Measurements from ENCODE around the gene ILF2.
"Not testable (repeated sequence)": the region's sequence is repeated elsewhere in the genome, so short reads cannot be mapped to it uniquely, and the experiment has no call there.

Gene ILF2

DNA sequence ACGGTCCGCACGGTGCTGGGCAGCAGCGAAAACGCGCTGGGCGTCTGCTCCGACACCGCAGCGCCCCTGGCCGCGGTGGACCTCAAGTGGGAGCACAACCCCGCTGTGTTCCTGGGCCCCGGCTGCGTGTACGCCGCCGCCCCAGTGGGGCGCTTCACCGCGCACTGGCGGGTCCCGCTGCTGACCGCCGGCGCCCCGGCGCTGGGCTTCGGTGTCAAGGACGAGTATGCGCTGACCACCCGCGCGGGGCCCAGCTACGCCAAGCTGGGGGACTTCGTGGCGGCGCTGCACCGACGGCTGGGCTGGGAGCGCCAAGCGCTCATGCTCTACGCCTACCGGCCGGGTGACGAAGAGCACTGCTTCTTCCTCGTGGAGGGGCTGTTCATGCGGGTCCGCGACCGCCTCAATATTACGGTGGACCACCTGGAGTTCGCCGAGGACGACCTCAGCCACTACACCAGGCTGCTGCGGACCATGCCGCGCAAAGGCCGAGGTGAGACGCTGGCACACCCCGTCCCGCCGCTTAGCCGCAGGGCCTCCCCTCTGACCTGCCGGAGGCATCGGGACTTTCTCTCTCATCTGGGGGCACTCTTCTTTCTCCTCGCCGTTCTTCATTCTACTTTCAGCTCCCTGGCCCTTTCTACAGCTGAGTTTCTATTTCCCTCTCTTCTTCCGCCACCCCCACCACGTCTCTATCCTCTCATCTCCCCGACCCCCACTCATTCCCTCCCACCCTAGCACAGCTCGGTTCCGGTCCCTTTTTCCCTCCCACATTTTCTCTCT is 8.7 kb upstream of the ILF2 start:
- DNase-seq (ENCODE audit: low spot score) = no peak

DNA sequence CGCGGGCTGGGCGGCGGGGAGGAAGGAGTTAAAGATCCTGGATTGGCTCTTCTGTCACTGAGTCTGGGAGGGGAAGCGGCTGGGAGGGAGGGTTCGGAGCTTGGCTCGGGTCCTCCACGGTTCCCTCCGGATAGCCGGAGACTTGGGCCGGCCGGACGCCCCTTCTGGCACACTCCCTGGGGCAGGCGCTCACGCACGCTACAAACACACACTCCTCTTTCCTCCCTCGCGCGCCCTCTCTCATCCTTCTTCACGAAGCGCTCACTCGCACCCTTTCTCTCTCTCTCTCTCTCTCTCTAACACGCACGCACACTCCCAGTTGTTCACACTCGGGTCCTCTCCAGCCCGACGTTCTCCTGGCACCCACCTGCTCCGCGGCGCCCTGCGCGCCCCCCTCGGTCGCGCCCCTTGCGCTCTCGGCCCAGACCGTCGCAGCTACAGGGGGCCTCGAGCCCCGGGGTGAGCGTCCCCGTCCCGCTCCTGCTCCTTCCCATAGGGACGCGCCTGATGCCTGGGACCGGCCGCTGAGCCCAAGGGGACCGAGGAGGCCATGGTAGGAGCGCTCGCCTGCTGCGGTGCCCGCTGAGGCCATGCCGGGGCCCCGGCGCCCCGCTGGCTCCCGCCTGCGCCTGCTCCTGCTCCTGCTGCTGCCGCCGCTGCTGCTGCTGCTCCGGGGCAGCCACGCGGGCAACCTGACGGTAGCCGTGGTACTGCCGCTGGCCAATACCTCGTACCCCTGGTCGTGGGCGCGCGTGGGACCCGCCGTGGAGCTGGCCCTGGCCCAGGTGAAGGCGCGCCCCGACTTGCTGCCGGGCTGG is 7.9 kb upstream of the ILF2 start, which contains the start of gene NPR1:
TSS of gene NPR1 (plus strand) at position 170 of the 818 bp plus-strand sequence. CDS start at position 591, 421 bp downstream.
- peak; percentile 77 for DNase-seq (ENCODE audit: low spot score)

DNA sequence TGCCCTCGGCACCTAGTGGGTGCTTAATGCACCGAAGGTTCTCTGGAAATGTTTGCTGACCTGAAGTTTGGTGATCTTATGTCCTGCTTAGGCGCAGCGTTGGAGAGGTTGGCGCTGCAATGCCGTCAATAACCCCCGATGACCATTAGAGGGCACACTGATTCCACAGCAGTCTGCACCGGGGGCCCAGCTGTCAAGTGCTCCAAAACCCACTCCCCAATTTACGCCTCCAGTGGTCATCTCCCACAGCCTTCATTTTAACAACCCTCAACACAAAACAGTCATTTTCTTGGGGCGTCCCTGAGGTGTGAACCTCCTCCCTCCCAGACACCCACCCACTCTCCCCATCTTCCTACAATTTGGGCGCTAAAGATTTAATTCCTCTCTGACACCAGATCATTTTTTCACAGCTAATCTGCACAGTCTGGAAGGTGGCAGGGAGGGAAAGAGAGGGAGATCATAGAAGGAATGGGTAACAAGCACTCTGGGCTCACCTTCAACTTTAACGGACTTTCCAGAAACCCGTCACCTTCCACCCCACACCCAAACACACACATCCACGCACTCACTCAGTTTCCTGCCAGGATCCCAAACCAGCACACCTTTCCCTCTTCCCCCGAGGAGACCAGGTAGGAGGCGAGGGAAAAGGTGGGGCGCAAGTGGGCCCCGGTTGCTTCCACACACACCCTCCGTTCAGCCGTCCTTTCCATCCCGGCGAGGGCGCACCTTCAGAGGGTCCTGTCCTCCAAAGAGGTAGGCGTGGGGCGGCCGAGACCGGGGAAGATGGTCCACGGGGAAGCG is 7.1 kb upstream of the ILF2 start:
- DNase-seq (ENCODE audit: low spot score) = peak; percentile 74

DNA sequence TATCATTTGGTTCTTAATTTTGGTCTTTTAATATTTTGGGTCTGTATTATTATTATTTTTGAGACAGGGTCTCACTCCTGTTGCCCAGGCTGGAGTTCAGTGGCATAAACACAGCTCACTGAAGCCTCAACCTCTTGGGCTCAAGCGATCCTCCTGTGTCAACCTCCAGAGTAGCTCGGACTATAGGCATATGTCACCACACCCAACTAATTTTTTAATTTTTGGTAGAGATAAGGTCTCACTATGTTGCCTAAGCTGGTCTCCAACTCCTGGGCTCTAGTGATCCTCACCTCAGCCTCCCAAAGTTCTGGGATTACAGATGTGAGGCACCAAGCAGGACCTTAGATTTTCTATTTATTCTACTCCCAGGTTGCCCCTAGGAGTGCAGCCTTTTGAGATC is 2.7 kb upstream of the ILF2 start:
- DNase-seq (ENCODE audit: low spot score) = no peak

DNA sequence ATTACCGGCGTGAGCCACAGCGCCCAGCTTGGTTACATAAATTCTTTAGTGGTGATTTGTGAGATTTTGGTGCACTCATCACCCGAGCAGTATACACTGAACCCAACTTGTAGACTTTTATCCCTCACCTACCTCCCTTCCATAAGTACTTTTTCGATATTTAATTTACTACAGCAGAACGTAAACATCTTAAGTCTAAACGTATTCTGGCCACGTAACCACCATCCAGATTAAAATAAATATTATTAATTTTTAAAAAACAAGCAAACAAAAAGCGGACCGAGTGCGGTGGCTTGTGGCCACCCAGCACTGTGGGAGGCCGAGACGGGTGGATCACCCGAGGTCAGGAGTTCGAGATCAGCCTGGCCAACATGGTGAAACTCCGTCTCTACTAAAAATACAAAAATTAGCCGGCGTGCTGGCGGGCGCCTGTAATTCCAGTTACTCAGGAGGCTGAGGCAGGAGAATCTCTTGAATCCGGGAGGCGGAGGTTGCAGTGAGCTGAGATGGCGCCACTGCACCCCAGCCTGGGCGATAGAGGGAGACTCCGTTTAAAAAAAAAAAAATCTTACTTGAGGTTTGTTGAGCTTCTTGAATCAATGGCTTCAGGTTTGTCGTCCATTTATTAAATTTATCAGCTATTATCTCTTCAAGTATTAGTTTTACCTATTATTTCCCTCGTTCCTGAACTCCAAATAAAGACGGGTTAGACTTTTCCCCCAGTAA is 998 bp upstream of the ILF2 start:
- not testable (repeated sequence) for DNase-seq (ENCODE audit: low spot score)

DNA sequence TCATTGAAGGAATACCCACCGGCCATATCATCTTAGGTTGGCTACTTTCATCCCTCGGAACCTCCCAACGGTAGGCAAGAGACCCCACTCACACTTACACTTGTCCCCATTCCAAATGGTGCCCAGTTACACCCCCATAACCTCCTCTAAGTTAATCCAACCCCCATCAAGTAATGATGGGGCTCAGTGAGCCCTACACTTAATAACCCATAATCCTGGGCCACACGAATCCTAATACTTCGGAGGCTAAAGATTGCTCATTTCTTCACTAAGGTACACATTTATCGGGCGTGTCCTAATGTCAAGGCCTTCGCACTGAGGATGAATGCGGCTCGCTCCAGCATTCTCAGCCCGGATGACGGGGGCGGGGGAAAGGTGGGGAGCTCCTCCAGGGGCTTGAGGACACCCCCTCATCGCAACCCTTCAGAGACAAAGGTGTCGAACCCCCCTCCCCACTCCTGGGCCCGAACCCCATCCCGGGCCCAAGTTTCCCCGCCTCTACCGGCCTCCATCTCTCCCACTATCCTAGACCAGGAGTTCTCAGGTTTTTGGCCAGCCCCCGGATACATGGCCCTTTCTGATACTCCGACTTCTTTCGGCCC is 435 bp downstream of the ILF2 start:
- DNase-seq (ENCODE audit: low spot score) = no peak

DNA sequence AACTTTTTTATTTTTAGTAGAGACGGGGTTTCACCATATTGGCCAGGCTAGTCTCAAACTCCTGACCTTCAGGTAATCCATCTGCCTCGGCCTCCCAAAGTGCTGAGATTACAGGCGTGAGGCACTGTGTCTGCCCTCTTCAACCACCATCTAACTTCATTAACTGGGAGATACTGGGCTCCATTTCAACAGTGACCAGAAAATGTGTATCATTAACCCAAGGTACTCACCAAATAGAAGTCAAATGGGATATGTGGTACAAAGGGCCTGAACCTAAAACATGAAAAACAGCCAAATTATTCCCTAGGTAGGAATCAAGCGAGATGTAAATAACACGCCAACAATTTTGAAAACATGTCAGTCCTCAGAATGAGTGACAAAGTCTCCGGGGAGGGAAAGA is 1.2 kb downstream of the ILF2 start:
- no peak for DNase-seq (ENCODE audit: low spot score)

DNA sequence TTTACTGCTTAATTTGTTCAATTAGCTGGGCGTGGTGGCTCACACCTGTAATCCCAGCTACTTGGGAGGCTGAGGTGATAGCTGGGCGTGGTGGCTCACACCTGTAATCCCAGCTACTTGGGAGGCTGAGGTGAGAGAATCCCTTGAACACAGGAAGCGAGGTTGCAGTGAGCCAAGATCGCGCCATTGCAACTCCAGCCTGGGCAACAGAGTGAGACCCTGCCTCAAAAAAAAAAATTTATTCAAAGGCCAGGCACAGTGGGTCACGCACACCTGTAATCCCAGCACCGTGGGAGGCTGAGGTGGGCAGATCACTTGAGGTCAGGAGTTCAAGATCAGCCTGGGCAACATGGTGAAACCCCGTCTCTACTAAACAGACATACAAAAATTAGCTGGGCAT is 2.1 kb downstream of the ILF2 start:
- not testable (repeated sequence) for DNase-seq (ENCODE audit: low spot score)

DNA sequence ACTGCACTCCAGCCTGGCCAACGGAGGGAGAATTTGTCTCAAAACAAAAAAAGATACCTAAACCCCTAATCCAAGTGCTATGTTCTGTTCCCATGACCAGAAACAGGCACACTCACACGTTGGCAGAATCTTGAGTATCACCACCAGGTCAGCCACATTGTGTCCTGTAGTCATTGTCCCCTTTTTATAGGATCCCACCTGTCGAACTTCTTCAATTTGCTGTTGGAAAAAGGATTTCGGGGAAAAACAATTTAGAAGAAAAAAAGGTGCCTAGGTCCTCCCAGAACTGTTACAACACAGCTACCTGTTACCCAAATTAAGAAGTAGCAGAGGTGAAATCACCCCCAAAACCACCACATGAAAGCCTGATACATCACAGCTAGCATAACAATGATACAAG is 3.4 kb downstream of the ILF2 start:
- no peak for DNase-seq (ENCODE audit: low spot score)

DNA sequence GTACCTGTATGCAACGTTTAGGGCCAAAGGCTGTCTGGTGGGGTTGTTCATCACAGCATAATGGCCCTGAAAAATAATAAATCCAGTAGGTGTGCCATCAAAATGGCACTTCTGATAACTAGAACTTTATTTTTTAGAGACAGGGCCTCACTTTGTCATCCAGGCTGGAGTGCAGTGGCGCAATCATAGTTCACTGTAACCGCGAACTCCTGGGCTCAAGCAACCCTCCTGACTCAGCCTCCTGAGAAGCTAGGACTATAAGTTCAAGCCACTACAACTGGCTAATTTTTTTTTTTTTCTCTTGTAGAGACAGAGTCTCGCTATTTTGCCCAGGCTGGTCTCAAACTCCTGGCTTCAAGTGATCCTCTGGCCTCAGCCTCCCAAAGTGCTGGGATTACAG is 7.6 kb downstream of the ILF2 start:
- DNase-seq (ENCODE audit: low spot score) = no peak

DNA sequence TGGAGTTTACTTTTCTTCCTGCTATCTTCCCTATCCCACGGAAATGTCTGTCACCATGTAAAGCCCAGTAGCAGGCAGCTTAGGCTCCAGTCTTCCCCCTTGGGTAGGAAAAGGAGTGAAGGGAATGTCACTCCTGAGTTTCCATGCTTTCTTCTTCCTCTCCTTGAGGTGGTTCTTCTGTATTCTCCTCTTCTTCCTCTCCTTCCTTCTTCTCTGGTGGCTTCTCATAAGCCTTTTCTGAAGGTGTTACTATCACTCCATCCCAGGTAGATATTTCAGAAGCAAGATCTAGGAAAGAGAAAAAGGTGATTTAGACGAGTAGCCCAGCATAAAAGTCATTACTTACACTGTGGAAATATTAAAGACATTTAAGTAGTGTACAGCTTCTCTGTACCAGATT is 8.5 kb downstream of the ILF2 start:
- no peak for DNase-seq (ENCODE audit: low spot score)

DNA sequence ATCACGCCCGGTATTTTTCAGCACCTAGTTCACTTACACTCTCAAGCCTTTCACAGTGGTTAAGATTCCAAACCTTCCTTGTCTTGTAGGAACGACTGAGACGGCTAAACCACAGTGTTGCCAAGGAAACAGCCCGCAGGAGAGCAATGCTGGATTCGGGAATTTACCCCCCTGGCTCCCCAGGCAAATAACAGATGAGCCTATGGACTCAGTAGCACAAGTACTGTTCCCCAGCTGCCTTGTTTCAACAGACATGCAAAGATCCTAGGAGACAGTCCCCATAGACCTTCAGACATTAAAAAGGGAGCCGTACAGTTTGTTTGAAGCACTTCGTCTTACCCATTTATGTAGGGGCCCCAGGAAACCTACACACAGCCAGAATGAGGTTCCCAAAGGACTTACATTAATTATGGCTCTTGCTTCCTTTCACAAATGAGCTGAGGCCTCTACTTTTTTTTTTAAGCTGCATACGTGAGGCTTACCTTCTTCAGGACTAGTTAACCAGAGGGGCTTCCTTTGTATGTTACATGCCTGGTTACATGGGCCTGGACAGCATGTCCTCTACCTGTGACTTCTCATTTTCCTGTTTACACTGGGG is 9.6 kb downstream of the ILF2 start:
- DNase-seq (ENCODE audit: low spot score) = no peak

DNA sequence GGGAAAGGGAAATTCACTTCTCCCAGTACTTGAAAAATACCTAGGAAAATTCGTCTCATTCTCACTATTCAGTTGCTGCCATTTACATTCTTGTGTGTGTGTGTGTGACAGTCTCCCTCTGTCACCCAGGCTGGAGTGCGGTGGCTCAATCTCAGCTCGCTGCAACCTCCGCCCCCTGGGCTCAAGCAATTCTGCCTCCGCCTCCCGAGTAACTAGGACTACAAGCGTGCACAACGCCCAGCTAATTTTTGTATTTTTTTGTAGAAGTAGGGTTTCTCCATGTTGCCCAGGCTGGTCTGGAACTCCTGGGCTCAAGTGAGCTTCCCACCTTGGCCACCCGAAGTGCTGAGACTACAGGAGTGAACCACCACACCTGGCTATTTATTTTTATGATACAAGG is 11.1 kb downstream of the ILF2 start:
- no peak for DNase-seq (ENCODE audit: low spot score)

DNA sequence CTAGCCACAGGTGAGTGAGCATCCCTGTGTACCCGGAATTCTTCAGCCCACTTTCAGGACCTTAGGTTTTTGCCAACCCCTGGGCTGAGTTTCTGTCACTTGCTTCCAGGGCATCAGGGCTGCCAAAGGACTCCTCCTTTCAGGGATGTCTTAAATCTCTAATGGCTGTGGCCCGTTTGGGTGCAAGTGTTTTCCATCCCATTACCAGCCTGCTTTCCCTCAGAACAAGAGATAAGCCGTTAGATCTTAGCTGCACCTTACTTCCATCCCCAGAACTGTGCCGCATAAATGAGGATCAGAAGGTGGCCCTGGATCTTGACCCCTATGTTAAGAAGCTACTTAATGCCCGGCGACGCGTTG is 11.6 kb downstream of the ILF2 start:
- DNase-seq (ENCODE audit: low spot score) = no peak

DNA sequence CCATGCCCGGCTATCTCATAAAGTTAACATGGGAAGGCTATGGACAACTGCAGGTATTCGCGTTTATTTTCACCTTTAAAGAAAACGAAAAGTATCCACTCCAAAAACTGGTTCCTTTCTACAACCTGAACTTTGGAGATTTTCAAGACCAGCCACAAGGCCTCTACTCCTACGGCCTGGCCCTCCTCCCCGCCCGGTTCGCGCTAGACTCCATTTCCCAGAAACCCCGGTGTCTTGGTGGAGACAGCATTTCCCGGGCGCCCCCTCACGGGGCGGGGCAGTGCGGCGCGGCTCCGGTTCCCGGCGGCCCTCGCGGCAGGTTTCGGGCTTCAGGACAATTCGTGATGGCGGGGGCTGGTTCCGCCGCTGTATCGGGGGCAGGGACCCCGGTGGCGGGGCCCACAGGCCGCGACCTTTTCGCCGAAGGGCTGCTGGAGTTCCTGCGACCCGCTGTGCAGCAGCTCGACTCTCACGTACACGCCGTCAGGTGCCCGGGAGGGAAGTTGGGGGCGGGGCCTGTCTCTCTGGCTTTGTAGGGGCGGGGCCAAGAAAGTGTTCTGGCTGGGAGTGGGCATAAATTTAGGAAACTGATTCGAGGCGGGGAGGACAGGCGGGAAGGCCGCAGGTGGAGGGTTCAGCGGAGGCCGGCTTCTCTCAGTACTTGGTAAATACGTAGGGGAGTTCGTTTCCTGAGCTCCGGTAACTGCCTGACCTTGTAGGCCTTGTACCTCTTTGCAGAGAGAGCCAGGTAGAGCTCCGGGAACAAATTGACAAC is 12.2 kb downstream of the ILF2 start, which contains the start of gene SNAPIN:
TSS of gene SNAPIN (plus strand) at position 304 of the 775 bp plus-strand sequence. CDS start at position 345, 41 bp downstream.
- peak; percentile 94 for DNase-seq (ENCODE audit: low spot score)

DNA sequence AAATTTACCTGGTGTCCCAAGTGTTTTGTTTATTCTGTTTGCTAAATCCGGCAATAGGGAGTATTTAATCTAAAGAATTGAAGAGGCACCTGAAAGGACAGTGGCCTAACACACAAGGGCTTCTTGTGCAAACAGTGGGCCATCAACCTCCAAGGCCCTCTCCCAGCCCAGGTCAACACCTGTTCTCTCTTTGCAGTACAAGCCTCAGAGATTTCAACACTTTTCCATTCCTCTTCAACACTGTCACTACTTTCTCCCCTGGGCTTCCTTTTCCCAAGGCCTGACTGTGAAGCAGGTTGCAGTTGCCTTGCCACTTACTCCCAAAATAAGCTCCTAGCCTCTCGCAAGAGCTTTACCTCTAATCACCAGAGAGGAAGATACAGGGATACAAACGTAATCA is 15.5 kb downstream of the ILF2 start:
- DNase-seq (ENCODE audit: low spot score) = no peak

DNA sequence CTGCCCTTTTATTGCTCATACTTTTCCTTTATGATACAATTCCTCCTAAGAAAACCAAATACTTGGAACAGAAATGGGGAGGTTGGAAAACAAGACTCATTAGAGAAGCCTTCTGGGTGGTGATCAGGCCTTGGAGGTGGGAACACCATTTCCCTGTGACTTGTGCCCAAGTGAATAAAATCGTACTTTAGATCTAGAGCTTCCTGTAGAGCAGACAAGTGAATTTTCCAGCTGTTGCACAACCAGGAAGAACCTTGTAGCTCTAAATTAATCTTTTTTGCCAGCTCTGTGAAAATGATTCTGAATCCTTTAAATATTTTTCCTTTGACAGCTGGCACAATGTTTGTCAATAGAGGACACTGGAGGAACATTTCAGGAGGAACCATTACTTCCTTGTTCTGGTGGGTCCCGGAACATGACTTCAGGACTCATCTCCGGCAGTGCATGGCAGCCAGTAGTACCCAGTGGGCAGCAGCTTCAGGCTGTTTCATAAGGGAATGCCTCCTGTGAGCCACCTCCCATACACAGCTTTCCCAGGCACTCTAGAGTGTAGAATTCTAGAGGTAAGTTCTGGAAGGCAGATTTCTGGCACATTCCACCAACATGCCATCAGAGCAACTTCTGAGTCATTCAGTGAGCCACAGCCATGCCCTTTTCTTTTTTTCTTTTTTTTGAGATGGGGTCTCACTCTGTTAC is 17.8 kb downstream of the ILF2 start:
- DNase-seq (ENCODE audit: low spot score) = no peak

DNA sequence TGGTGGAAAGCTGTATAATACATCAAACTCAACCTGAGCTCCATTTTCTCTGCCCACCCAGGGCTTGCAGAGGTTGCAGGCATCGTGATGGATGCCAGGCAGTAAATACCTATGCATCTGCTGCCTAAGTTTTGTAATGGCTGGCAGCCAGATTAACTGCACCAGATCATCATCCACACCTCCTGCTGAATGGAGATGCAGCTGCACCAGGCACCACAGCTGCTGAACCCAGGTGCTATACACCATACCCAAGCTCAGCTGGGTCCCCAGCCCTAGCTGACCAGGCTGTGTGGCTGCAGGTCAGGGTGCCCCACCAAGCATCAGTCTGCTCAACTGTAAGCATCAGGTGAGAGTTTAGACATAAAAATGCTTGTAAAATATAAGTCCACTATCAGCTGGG is 19.0 kb downstream of the ILF2 start:
- DNase-seq (ENCODE audit: low spot score) = no peak

DNA sequence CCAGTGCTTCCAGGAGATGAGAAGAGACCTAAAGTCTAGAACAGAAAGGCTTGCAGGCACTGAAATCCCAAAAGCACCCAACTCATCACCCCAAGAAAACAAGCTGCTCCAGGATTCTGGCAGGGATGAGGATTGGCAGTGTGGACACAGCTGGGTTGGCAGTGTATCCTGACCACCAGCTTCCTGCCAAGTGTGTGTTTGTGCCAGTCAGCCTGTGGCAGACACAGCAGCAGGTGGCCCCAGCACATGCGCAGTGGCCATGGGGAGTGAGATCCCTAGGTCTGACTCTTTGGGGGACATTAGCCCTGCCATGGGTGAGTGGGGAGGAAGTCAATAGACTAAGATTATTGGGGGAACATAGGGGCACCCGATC is 20.9 kb downstream of the ILF2 start:
- DNase-seq (ENCODE audit: low spot score) = no peak

All from iPS-NIHi11 (cell line).